ENCODE measurements around the gene AMBRA1.

- TF ChIP-seq ELF4 (IDR thresholded peaks at IDR 0.05): no peak
- no peak for TF ChIP-seq TARDBP (IDR thresholded peaks at IDR 0.05)
- TF ChIP-seq SP1 (IDR thresholded peaks at IDR 0.05): no peak
Measured at GRCh38 chr11:46630237-46630636, 36.4 kb upstream of the AMBRA1 start.

Data from HEK293T (cell line).